GM12874 (cell line): ENCODE results near the gene TTC23.

Experiments
- CTCF ChIP-seq: IDR thresholded peaks from 2 replicates; pipeline ENCODE4 v1.5.1; 2011; ENCODE audit warnings: low read depth, mild to moderate bottlenecking, control low read depth, low read length, moderate library complexity; ENCODE audit not compliant: insufficient read depth

TTC23 gene

GRCh38 chr15:99122831-99123712 is 126.3 kb downstream of the TTC23 start:
- TF ChIP-seq CTCF = no peak

GRCh38 chr15:99121691-99122410 is 127.5 kb downstream of the TTC23 start:
- TF ChIP-seq CTCF = no peak

GRCh38 chr15:99121207-99121606 is 128.2 kb downstream of the TTC23 start:
- no peak for TF ChIP-seq CTCF

GRCh38 chr15:99120050-99120777 is 129.2 kb downstream of the TTC23 start:
- TF ChIP-seq CTCF = no peak

GRCh38 chr15:99118801-99119546 is 130.4 kb downstream of the TTC23 start:
- TF ChIP-seq CTCF = no peak

- no peak for TF ChIP-seq CTCF
Observed at GRCh38 chr15:99118258-99118632, 131.1 kb downstream of the TTC23 start.
